Tibial nerve (tissue), 3 donors: ENCODE results near the gene APP.

ENCODE experiments used
- POLR2A ChIP-seq, 2 donors: fragments of 450-650 bp; IDR thresholded peaks; one replicate each; pipeline ENCODE4 v1.6.1; 2017; ENCODE audit warnings: antibody characterized with exemption in 2 of 2, mild to moderate bottlenecking in 2 of 2, moderate library complexity in 2 of 2
- TF ChIP-seq, protein P1 (sequence below), 5 experiments: fragments of 200-600 bp in 3 of 5; fragments of 450-650 bp in 2 of 5; sonication (generic) in 3 of 5; IDR thresholded peaks; one replicate each; pipeline ENCODE4 v1.5.1; 2016 to 2019; ENCODE audit warnings: antibody characterized with exemption in 5 of 5, mild to moderate bottlenecking in 3 of 5, moderate library complexity in 2 of 5

- no peak for TF ChIP-seq POLR2A (IDR thresholded peaks at IDR 0.05)
- TF ChIP-seq, protein P1, sequence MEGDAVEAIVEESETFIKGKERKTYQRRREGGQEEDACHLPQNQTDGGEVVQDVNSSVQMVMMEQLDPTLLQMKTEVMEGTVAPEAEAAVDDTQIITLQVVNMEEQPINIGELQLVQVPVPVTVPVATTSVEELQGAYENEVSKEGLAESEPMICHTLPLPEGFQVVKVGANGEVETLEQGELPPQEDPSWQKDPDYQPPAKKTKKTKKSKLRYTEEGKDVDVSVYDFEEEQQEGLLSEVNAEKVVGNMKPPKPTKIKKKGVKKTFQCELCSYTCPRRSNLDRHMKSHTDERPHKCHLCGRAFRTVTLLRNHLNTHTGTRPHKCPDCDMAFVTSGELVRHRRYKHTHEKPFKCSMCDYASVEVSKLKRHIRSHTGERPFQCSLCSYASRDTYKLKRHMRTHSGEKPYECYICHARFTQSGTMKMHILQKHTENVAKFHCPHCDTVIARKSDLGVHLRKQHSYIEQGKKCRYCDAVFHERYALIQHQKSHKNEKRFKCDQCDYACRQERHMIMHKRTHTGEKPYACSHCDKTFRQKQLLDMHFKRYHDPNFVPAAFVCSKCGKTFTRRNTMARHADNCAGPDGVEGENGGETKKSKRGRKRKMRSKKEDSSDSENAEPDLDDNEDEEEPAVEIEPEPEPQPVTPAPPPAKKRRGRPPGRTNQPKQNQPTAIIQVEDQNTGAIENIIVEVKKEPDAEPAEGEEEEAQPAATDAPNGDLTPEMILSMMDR (IDR thresholded peaks at IDR 0.05) = no peak
Observed at GRCh38 chr21:25885405-25885804, 285.2 kb downstream of the APP start.
